H1 (cell line): Measurements from ENCODE around the gene SLC25A51. TPM values are rescaled to one million over a fixed set of nuclear protein-coding genes. Genes with fewer than 3 reads are reported as not detected.
"Not testable (repeated sequence)": the region's sequence is repeated elsewhere in the genome, so short reads cannot be mapped to it uniquely, and the experiment has no call there.

ENCODE experiments used
- CTCF ChIA-PET: fragments of 300-600 bp; sonication (Branson Sonifier 250); formaldehyde crosslinking; loops from one replicate; lab custom pipeline; 2021; ENCODE audit not compliant: partially characterized antibody; lab: Charles Lee
- POLR2A ChIA-PET: fragments of 300-600 bp; sonication (Branson Sonifier 250); formaldehyde crosslinking; loops from one replicate; lab custom pipeline; 2021; ENCODE audit warnings: inconsistent platforms; ENCODE audit not compliant: partially characterized antibody; lab: Charles Lee
- DNase-seq, 2 experiments: peaks; one replicate each; pipeline versions ENCODE4 v3.0.0 to v3.0.0-alpha.2; 2010 to 2022; ENCODE audit warnings: low spot score in 2 of 2, low read depth in 1 of 2, mixed read lengths in 1 of 2
- FAIRE-seq: peaks from 2 replicates; lab custom pipeline; 2011; peaks lifted over from hg19 to GRCh38; lab: Jason Lieb, UNC
- H2AFZ ChIP-seq: 2 replicates; pipeline ENCODE4 v1.8.1; 2012; ENCODE audit warnings: low read length, inconsistent platforms
- H2AK5ac ChIP-seq: 2 replicates; pipeline ENCODE4 v1.6.1; 2013; ENCODE audit warnings: low read depth, low read length
- H2BK120ac ChIP-seq: replicated peaks from 2 replicates; pipeline ENCODE3; 2013; ENCODE audit warnings: low read depth, low read length, inconsistent platforms
- H2BK12ac ChIP-seq: 2 replicates; pipeline ENCODE4 v1.6.1; 2013; ENCODE audit warnings: low read depth, low read length
- H2BK15ac ChIP-seq: 2 replicates; pipeline ENCODE4 v1.6.1; 2013; ENCODE audit warnings: low read length
- H2BK20ac ChIP-seq: 2 replicates; pipeline ENCODE4 v1.6.1; 2013; ENCODE audit warnings: low read length
- H2BK5ac ChIP-seq: 2 replicates; pipeline ENCODE4 v1.6.1; 2013; ENCODE audit warnings: low read depth, low read length
- H3K14ac ChIP-seq: 2 replicates; pipeline ENCODE4 v1.6.1; 2013; ENCODE audit warnings: inconsistent platforms; ENCODE audit not compliant: insufficient read length
- H3K18ac ChIP-seq: 2 replicates; pipeline ENCODE4 v1.6.1; 2013; ENCODE audit warnings: low read length; ENCODE audit errors: extremely low read depth
- H3K23ac ChIP-seq: 2 replicates; pipeline ENCODE4 v1.6.1; 2013; ENCODE audit warnings: inconsistent platforms; ENCODE audit not compliant: insufficient read length
- H3K23me2 ChIP-seq: 2 replicates; pipeline ENCODE4 v1.6.1; 2013; ENCODE audit warnings: low read depth, low read length
- H3K27ac ChIP-seq: 2 replicates; pipeline ENCODE4 v1.6.1; 2011; ENCODE audit warnings: low read depth, low read length, inconsistent platforms
- H3K27me3 ChIP-seq, 4 experiments: replicated peaks in 1 of 4; 1 replicate in 1 of 4; 2 replicates in 3 of 4; pipeline versions ENCODE4 v1.6.1 to v1.8.1; 2011 to 2013; ENCODE audit warnings: low read length in 3 of 4, mild to moderate bottlenecking in 3 of 4, inconsistent platforms in 2 of 4, mixed read lengths in 2 of 4, moderate library complexity in 1 of 4; ENCODE audit not compliant: control insufficient read depth in 3 of 4, insufficient read depth in 3 of 4; ENCODE audit errors: extremely low read depth in 1 of 4
- H3K36me3 ChIP-seq, 4 experiments: 2 replicates each; pipeline versions ENCODE4 v1.6.1 to v1.8.1; 2011 to 2013; ENCODE audit warnings: mild to moderate bottlenecking in 4 of 4, low read length in 3 of 4, moderate library complexity in 2 of 4, control low read depth in 1 of 4, inconsistent platforms in 1 of 4; ENCODE audit not compliant: insufficient read depth in 4 of 4, control insufficient read depth in 2 of 4
- H3K4ac ChIP-seq: replicated peaks from 2 replicates; pipeline ENCODE3; 2013; ENCODE audit warnings: low read length, low read depth, mixed read lengths, inconsistent platforms; ENCODE audit not compliant: insufficient read length
- H3K4me1 ChIP-seq, 4 experiments: replicated peaks in 1 of 4; 1 replicate in 1 of 4; 2 replicates in 3 of 4; pipeline versions ENCODE4 v1.6.1 to v1.8.1; 2011 to 2013; ENCODE audit warnings: low read length in 3 of 4, inconsistent platforms in 2 of 4, mixed read lengths in 1 of 4; ENCODE audit not compliant: insufficient read depth in 4 of 4, control insufficient read depth in 3 of 4
- H3K4me2 ChIP-seq, 2 experiments: 2 replicates each; pipeline versions ENCODE4 v1.6.1 to v1.8.1; 2011 to 2013; ENCODE audit warnings: low read depth in 2 of 2, low read length in 2 of 2, control low read depth in 1 of 2, inconsistent platforms in 1 of 2, mild to moderate bottlenecking in 1 of 2; ENCODE audit not compliant: insufficient read depth in 1 of 2
- H3K4me3 ChIP-seq, 4 experiments: fragments of 200-600, 300-600 bp in 1 of 4; sonication (generic), shearing (Covaris generic), sonication (Bioruptor Twin) in 1 of 4; 2 replicates each; pipeline versions ENCODE4 v1.5.1 to v1.8.1; 2011 to 2016; ENCODE audit warnings: low read length in 4 of 4, low read depth in 3 of 4, control low read depth in 2 of 4, inconsistent platforms in 2 of 4, mild to moderate bottlenecking in 2 of 4, mixed read lengths in 1 of 4, moderate library complexity in 1 of 4; ENCODE audit not compliant: insufficient read depth in 2 of 4; ENCODE audit errors: extremely low read depth in 1 of 4
- H3K56ac ChIP-seq: replicated peaks from 2 replicates; pipeline ENCODE3; 2013; ENCODE audit warnings: low read depth, mild to moderate bottlenecking, mixed read lengths, low read length, inconsistent platforms; ENCODE audit not compliant: insufficient read length
- H3K79me1 ChIP-seq: 2 replicates; pipeline ENCODE4 v1.6.1; 2013; ENCODE audit warnings: low read depth, low read length, control low read depth
- H3K79me2 ChIP-seq, 2 experiments: 2 replicates each; pipeline versions ENCODE4 v1.6.1 to v1.8.1; 2012 to 2013; ENCODE audit warnings: low read length in 2 of 2, mild to moderate bottlenecking in 2 of 2, inconsistent platforms in 1 of 2; ENCODE audit not compliant: insufficient read depth in 2 of 2, control insufficient read depth in 1 of 2
- H3K9ac ChIP-seq, 4 experiments: replicated peaks in 1 of 4; 1 replicate in 1 of 4; 2 replicates in 3 of 4; pipeline versions ENCODE4 v1.6.1 to v1.8.1; 2011 to 2013; ENCODE audit warnings: low read depth in 3 of 4, low read length in 3 of 4, control low read depth in 2 of 4, mild to moderate bottlenecking in 2 of 4, moderate library complexity in 2 of 4, inconsistent platforms in 1 of 4; ENCODE audit errors: extremely low read depth in 1 of 4
- H3K9me3 ChIP-seq, 2 experiments: 2 replicates each; pipeline versions ENCODE4 v1.6.1 to v1.8.1; 2012 to 2013; ENCODE audit warnings: mild to moderate bottlenecking in 2 of 2, moderate library complexity in 2 of 2, control low read depth in 1 of 2, inconsistent platforms in 1 of 2, low read depth in 1 of 2, low read length in 1 of 2, mixed read lengths in 1 of 2; ENCODE audit not compliant: insufficient read depth in 2 of 2
- H4K20me1 ChIP-seq, 2 experiments: replicated peaks in 1 of 2; 2 replicates each; pipeline versions ENCODE3 to v1.8.1; 2011 to 2013; ENCODE audit warnings: inconsistent platforms in 2 of 2, low read length in 2 of 2, mild to moderate bottlenecking in 1 of 2; ENCODE audit not compliant: insufficient read depth in 2 of 2, control insufficient read depth in 1 of 2
- H4K5ac ChIP-seq: 2 replicates; pipeline ENCODE4 v1.6.1; 2013; ENCODE audit warnings: low read length, low read depth, mixed read lengths, inconsistent platforms; ENCODE audit not compliant: insufficient read length
- H4K8ac ChIP-seq: 2 replicates; pipeline ENCODE4 v1.8.0; 2013; ENCODE audit warnings: mild to moderate bottlenecking, moderate library complexity, low read length, inconsistent platforms; ENCODE audit not compliant: insufficient read depth; ENCODE audit errors: extremely low read depth
- H4K91ac ChIP-seq: replicated peaks from 2 replicates; pipeline ENCODE3; 2013; ENCODE audit warnings: low read length, mixed read lengths, inconsistent platforms; ENCODE audit not compliant: insufficient read length
- SUZ12 ChIP-seq: fragments of 200-600 bp; sonication (generic); IDR thresholded peaks from 2 replicates; pipeline ENCODE4 v1.6.1; 2012; ENCODE audit warnings: mild to moderate bottlenecking, inconsistent platforms, low read length, moderate library complexity, mixed read lengths
- WGBS, 2 experiments: shearing (Covaris generic) in 1 of 2; methylation state at CpG; one replicate each; pipeline versions ENCODE4 v1.1.6 to v1.1.7; 2013 to 2015; ENCODE audit warnings: low lambda C conversion rate in 2 of 2, mixed read lengths in 2 of 2, inconsistent platforms in 1 of 2, low coverage in 1 of 2, missing lambda C conversion rate in 1 of 2; ENCODE audit not compliant: insufficient replicate concordance in 2 of 2, insufficient coverage in 1 of 2, insufficient read length in 1 of 2; ENCODE audit errors: extremely low coverage in 1 of 2, missing lambda C conversion rate in 1 of 2; 5-methylcytosine and 5-hydroxymethylcytosine counted together
- polyA plus RNA-seq, 7 experiments: library from polyadenylated mRNA; depleted of rRNA in 3 of 7; stranded (reverse) in 5 of 7; unstranded in 2 of 7; fragments of >200 nt in 5 of 7; fragments of 200-250 nt in 2 of 7; gene quantifications; 1 replicate in 5 of 7; 2 replicates in 1 of 7; 4 replicates in 1 of 7; pipeline versions ENCODE4 v1.2.1 to v1.2.3, GENCODE V29; 2011 to 2013; ENCODE audit warnings: missing spikeins in 2 of 7, mixed read lengths in 2 of 7
- total RNA-seq: library from RNA; stranded (reverse); fragmentation: NEBNext Ultra II Directional; extraction: Animal tissue kit (Norgen Biotek cat#: 25700); gene quantifications from 2 replicates; pipeline ENCODE4 v1.2.1, GENCODE V29; 2021
- TF ChIP-seq, protein P1 (sequence below): IDR thresholded peaks from 2 replicates; pipeline ENCODE4 v1.6.1; 2012; ENCODE audit warnings: inconsistent platforms

Gene SLC25A51
- total and polyA plus RNA-seq, 2 of the 8 experiments (the other 6 are each of a cell fraction or from before 2014, with no cell fraction given): 8.0 to 14.5 TPM

- TF ChIP-seq SUZ12: no peak
- TF ChIP-seq, protein P1, sequence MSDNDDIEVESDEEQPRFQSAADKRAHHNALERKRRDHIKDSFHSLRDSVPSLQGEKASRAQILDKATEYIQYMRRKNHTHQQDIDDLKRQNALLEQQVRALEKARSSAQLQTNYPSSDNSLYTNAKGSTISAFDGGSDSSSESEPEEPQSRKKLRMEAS: no peak
Measured at GRCh38 chr9:37910271-37910670, 6.3 kb upstream of the SLC25A51 start (continued).

- H4K8ac ChIP-seq, H4K20me1 ChIP-seq, H3K4me1 ChIP-seq, H2BK120ac ChIP-seq, H2BK5ac ChIP-seq, DNase-seq, H4K5ac ChIP-seq, H2BK12ac ChIP-seq, H3K23ac ChIP-seq, H3K27me3 ChIP-seq, H2BK20ac ChIP-seq, H2AFZ ChIP-seq, H3K4me3 ChIP-seq, H3K79me2 ChIP-seq, H3K56ac ChIP-seq, H3K18ac ChIP-seq, H3K79me1 ChIP-seq, H3K36me3 ChIP-seq, H2AK5ac ChIP-seq, H3K4me2 ChIP-seq, H3K23me2 ChIP-seq, H3K9me3 ChIP-seq, H2BK15ac ChIP-seq, POLR2A ChIA-PET, H3K14ac ChIP-seq, H3K27ac ChIP-seq, H3K4ac ChIP-seq, H4K91ac ChIP-seq, H3K9ac ChIP-seq, FAIRE-seq: not testable (repeated sequence)
- CTCF ChIA-PET: interaction anchor here (0.9 kb wide), 1 partner anchor 51 kb away, joined by 4 read pairs; no protein-coding TSS in a partner anchor
- WGBS, 2 experiments: 93% methylated on average over 5 of the region's 5 CpGs; no CpG with 5 or more reads in 1 of the 2 experiments
Measured at GRCh38 chr9:37909836-37910235, 5.9 kb upstream of the SLC25A51 start.
